ENCODE data around the gene DLGAP1.

Gene DLGAP1

GRCh38 chr18:3453540-3454364, 1001.4 kb downstream of the DLGAP1 start:
- peak; percentile 99 for DNase-seq

GRCh38 chr18:3452750-3453539, 1002.2 kb downstream of the DLGAP1 start:
- peak; percentile 37 for DNase-seq

GRCh38 chr18:3451989-3452749, 1002.9 kb downstream of the DLGAP1 start:
- peak; percentile 73 for DNase-seq

GRCh38 chr18:3451183-3451988, 1003.7 kb downstream of the DLGAP1 start:
- DNase-seq: peak; percentile 94

GRCh38 chr18:3450799-3451182, 1004.3 kb downstream of the DLGAP1 start:
- no peak for DNase-seq

GRCh38 chr18:3450012-3450798, 1004.9 kb downstream of the DLGAP1 start, which contains the start of gene TGIF1:
Gene TGIF1 (plus strand): TSS chr18:3450172. CDS start chr18:3450490, 318 bp downstream.
- DNase-seq: peak; percentile 90

- peak; percentile 94 for DNase-seq
Observed at GRCh38 chr18:3449512-3450011, 1005.5 kb downstream of the DLGAP1 start.

- DNase-seq: peak; percentile 73
Observed at GRCh38 chr18:3448838-3449511, 1006.1 kb downstream of the DLGAP1 start.

- peak; percentile 99 for DNase-seq
Observed at GRCh38 chr18:3447895-3448837, 1006.9 kb downstream of the DLGAP1 start.

- DNase-seq: peak; percentile 73
Observed at GRCh38 chr18:3447068-3447894, 1007.8 kb downstream of the DLGAP1 start.

Measured in fibroblast of skin of right biceps (primary cell).